ENCODE data around the gene ZDHHC22. TPM values are rescaled to one million over a fixed set of nuclear protein-coding genes. Genes with fewer than 3 reads are reported as not detected.
A peak's percentile ranks its signal among the peaks of the same experiment; 100 is the strongest.

The ZDHHC22 gene
- total RNA-seq, 2 experiments from 2014 or later = not detected

DNA sequence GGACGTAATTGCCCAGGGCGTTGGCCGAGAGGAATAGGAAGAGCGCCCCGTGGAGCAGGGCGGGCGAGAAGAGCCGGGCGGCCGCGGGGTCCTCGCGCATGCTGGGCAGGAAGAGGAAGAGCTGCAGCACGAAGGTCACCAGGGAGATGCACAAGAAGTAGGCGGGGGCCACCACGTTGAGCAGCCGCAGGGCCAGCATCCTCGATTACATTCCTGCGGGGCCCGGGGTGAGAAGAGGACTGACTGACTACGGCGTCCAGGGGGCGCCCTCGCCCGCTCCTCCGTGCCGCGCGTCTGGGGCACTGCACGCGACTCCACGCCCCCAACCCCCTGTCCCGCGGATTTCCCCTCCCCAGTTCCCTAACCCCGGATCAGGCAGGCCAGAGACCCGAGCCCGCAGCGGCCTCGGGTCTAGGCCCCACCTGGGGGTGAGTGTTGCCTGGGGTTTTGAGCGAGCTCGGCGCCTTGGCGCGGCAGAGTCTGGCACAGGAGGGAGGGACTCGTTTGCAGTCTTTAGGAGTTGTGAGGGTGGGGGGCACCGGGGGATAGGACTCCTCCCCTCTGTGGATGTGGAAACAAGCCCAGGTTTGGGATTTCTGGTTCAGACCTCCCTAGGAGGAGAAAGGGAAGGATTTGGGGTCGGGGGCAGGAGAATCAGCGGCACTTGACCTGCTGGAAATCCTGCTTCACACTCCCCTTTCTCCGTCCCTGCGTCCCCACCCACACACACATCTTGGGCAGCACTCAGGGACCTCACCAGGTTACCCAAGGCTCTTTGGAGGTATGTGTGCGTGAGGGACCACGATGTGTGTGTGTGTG lies 1.8 kb downstream of the ZDHHC22 start:
- Histone ChIP-seq H3K27me3 (ENCODE audit: control insufficient read depth in 1 of 2, insufficient read depth in 2 of 2, low read length in 2 of 2) (peaks cover 70 to 83% of the 10 kb centered on the region in 2 experiments), H3K4me3 (ENCODE audit: low read length) (no peak overlapping the region), H3K27ac (ENCODE audit: low read depth in 1 of 2, low read length in 2 of 2) (no peak overlapping the region), H3K9me3 (ENCODE audit: control insufficient read depth in 1 of 2, insufficient read depth in 1 of 2, low read length in 2 of 2) (peaks cover 0 to 12% of the 10 kb centered on the region in 2 experiments), H3K4me1 (ENCODE audit: insufficient read depth, low read length) (peaks cover 25% of the 10 kb centered on the region), H3K36me3 (ENCODE audit: insufficient read depth, low read length) (no peaks in the 10 kb centered on the region)
- Mint-ChIP-seq H3K27ac (no peak overlapping the region), H3K36me3 (ENCODE audit: low read depth) (no peaks in the 10 kb centered on the region), H3K9me3 (no peaks in the 10 kb centered on the region), H3K27me3 (peaks cover 88% of the 10 kb centered on the region), H3K4me1 (ENCODE audit: low read depth) (peaks cover 28% of the 10 kb centered on the region), H3K4me3 (peak overlapping the region; percentile 80)
- peak; percentile 60 for ATAC-seq (ENCODE audit: poor library complexity)
- ChIA-PET CTCF (no interaction called here), POLR2A (no interaction called here)
- TF ChIP-seq, protein P1, sequence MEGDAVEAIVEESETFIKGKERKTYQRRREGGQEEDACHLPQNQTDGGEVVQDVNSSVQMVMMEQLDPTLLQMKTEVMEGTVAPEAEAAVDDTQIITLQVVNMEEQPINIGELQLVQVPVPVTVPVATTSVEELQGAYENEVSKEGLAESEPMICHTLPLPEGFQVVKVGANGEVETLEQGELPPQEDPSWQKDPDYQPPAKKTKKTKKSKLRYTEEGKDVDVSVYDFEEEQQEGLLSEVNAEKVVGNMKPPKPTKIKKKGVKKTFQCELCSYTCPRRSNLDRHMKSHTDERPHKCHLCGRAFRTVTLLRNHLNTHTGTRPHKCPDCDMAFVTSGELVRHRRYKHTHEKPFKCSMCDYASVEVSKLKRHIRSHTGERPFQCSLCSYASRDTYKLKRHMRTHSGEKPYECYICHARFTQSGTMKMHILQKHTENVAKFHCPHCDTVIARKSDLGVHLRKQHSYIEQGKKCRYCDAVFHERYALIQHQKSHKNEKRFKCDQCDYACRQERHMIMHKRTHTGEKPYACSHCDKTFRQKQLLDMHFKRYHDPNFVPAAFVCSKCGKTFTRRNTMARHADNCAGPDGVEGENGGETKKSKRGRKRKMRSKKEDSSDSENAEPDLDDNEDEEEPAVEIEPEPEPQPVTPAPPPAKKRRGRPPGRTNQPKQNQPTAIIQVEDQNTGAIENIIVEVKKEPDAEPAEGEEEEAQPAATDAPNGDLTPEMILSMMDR (IDR thresholded peaks at IDR 0.05) = peak; percentile 20
- DNase-seq = peak in 7 of 14 experiments; percentile 13 to 63 (median 32)
- intact Hi-C loops (cut with DNase I, micrococcal nuclease) = no loop called here

DNA sequence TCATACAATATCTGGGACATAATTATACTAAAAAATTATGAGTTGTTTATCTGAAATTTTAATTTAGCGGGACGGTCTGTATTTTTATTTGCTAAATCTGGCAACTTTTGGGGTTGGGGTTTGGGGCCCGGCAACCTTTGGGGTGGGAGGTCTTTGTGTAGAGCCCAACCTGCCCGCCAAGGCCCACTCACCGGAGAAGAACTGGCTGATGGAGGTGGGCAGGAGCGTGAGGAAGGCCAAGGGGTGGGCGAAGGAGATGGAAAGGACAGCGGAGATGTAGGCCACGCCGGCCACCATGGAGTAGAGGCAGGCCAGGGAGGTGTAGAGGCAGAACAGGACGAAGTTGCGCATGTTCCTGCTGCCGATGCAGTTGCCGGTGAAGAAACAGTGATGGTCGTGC lies 2.6 kb downstream of the ZDHHC22 start:
- DNase-seq (no peak), ATAC-seq (ENCODE audit: poor library complexity) (no peak)
- Histone ChIP-seq H3K36me3 (ENCODE audit: insufficient read depth, low read length) (no peaks in the 10 kb centered on the region), H3K9me3 (ENCODE audit: control insufficient read depth in 1 of 2, insufficient read depth in 1 of 2, low read length in 2 of 2) (peaks cover 0 to 12% of the 10 kb centered on the region in 2 experiments), H3K27me3 (ENCODE audit: control insufficient read depth in 1 of 2, insufficient read depth in 2 of 2, low read length in 2 of 2) (peaks cover 68 to 83% of the 10 kb centered on the region in 2 experiments), H3K4me3 (ENCODE audit: low read length) (no peak overlapping the region), H3K4me1 (ENCODE audit: insufficient read depth, low read length) (peaks cover 25% of the 10 kb centered on the region), H3K27ac (ENCODE audit: low read depth in 1 of 2, low read length in 2 of 2) (no peak overlapping the region)
- ChIA-PET CTCF (no interaction called here), POLR2A (no interaction called here)
- no peak overlapping the region for H3K27ac Mint-ChIP-seq
- H3K9me3 Mint-ChIP-seq = no peaks in the 10 kb centered on the region
- no peaks in the 10 kb centered on the region for H3K36me3 Mint-ChIP-seq (ENCODE audit: low read depth)
- H3K4me3 Mint-ChIP-seq = no peak overlapping the region
- H3K4me1 Mint-ChIP-seq (ENCODE audit: low read depth) = peaks cover 28% of the 10 kb centered on the region
- TF ChIP-seq, protein P1 (IDR thresholded peaks at IDR 0.05) = no peak
- H3K27me3 Mint-ChIP-seq = peaks cover 88% of the 10 kb centered on the region
- intact Hi-C loops (cut with DNase I, micrococcal nuclease) = no loop called here

DNA sequence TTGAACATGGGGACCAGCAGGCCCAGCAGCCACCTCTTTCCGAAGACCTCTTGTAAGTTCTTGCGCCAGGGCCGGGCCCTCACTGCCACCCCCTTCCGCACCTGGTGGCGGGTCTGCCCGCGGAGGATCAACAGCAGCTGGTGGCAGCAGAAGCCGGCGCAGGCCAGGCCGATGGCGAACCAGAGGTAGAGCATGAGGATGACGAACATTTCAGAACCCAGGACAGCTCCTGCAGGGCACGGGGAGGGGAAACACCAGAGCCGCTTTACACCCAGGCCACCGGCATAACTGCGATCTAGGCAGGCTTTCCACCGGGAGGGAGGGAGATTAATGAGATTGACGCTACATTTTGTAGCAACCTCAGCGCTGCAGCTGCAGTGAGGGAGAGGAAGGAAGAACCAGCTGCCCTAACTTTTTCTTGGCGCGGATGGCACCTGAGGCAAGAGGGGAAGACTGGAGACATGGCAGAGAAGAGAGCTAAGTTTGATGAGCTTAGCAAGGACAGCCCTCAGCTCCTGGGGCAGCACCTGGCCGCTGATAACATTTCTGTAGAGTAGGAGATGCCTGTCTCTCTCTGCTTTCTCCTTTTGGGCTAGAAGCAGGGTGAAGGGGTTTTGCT lies 7.8 kb downstream of the ZDHHC22 start:
- H3K4me1 ChIP-seq (ENCODE audit: insufficient read depth, low read length) = no peaks in the 10 kb centered on the region
- CTCF ChIA-PET = interaction anchor here (1.2 kb wide), 1 partner anchor 10 kb away, joined by 3 read pairs; no protein-coding TSS in a partner anchor
- H3K36me3 ChIP-seq (ENCODE audit: insufficient read depth, low read length) = no peaks in the 10 kb centered on the region
- DNase-seq = peak; percentile 12 to 77 (median 38)
- Mint-ChIP-seq H3K27ac (no peak overlapping the region), H3K4me3 (no peak overlapping the region), H3K36me3 (ENCODE audit: low read depth) (no peaks in the 10 kb centered on the region), H3K4me1 (ENCODE audit: low read depth) (peaks cover 4% of the 10 kb centered on the region), H3K9me3 (no peaks in the 10 kb centered on the region), H3K27me3 (peaks cover 96% of the 10 kb centered on the region)
- H3K27ac ChIP-seq (ENCODE audit: low read depth in 1 of 2, low read length in 2 of 2) = no peak overlapping the region
- POLR2A ChIA-PET = no interaction called here
- peaks cover 0 to 14% of the 10 kb centered on the region in 2 experiments for H3K9me3 ChIP-seq (ENCODE audit: control insufficient read depth in 1 of 2, insufficient read depth in 1 of 2, low read length in 2 of 2)
- intact Hi-C loops (cut with DNase I, micrococcal nuclease) = no loop called here
- TF ChIP-seq, protein P1 (IDR thresholded peaks at IDR 0.05) = no peak
- ATAC-seq (ENCODE audit: poor library complexity) = peak; percentile 90
- H3K27me3 ChIP-seq (ENCODE audit: control insufficient read depth in 1 of 2, insufficient read depth in 2 of 2, low read length in 2 of 2) = peaks cover 50 to 58% of the 10 kb centered on the region in 2 experiments
- no peak overlapping the region for H3K4me3 ChIP-seq (ENCODE audit: low read length)
